HG03135 (cell line): ENCODE results near the gene ZDHHC16.
"Not testable (repeated sequence)": the region's sequence is repeated elsewhere in the genome, so short reads cannot be mapped to it uniquely, and the experiment has no call there.

Source experiments
- ATAC-seq: cut with Tn5 transposase; IDR thresholded peaks from one replicate; pipeline ENCODE4 v1.9.1; 2021; ENCODE audit warnings: mild to moderate bottlenecking, moderate library complexity; ENCODE audit not compliant: unreplicated experiment

The ZDHHC16 gene

DNA sequence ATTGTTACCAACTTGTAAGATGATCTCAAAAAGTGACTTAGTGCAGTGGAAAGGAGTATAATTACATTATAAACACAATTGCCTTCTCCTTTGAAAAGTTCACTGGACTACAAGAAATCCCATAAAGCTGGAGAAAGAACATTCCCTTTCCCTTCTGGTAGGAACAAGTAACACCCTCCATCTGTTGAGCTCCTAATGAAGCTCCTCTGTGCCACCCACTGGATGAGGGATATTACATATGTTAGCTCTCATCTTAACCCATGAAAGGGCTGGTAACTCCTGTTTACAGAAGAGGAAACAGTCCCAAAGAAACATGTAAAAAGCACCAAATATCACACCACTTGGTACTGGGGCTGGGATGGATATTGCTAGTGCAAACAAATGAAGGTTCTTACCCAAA lies 11.9 kb upstream of the ZDHHC16 start:
- ATAC-seq = no peak

DNA sequence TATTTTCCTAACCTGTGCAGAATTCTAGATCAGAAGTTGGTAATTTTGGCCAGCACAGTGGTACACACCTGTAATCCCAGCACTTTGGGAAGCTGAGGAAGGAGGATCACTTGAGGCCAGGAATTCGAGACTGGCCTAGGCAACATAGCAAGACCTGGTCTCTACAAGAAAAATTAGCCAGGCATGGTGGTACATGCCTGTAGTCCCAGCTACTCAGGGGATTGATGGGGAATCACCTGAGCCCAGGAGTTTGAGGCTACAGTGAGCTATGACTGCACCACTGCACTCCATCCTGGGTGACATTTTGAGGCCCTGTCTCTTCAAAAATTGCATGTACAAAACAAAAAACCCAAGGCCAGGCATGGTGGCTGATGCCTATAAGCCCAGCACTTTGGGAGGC lies 11.4 kb upstream of the ZDHHC16 start:
- no peak for ATAC-seq

DNA sequence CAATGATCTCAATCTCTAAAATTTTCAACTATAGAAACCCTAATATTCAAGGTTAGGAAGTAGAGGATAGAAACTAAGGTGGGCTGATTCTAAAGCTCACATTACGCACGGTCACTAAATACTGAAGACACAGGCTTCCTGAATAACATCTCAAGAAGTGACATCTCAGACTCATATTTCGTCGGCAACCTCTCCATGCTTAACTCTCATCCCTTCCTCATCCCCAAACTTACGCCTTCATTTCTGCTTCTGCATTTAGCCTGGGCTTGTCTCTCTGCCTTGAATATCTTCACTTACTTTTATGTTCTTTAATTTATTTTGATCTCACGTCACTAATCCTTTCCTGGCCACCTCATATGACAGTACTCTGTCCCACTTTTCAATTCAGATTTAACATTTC lies 10.8 kb upstream of the ZDHHC16 start:
- ATAC-seq = no peak

DNA sequence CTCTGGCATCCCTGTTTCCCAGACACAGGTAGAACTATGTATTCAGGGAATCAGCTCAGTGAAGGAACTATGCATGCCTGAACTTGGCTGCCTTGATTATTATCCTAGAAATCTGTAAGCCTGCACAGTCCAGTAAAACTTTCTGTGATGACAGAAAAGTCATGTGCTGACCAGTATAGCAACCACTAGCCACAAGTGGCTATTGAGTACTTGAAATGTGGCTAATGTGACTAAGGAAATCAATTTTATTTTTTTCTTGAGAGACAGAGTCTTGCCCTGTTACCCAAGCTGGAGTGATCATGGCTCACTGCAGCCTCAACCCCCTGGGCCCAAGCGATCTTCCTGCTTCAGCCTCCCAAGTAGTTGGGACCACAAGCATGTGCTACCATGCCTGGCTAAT lies 3.7 kb upstream of the ZDHHC16 start:
- ATAC-seq = no peak

DNA sequence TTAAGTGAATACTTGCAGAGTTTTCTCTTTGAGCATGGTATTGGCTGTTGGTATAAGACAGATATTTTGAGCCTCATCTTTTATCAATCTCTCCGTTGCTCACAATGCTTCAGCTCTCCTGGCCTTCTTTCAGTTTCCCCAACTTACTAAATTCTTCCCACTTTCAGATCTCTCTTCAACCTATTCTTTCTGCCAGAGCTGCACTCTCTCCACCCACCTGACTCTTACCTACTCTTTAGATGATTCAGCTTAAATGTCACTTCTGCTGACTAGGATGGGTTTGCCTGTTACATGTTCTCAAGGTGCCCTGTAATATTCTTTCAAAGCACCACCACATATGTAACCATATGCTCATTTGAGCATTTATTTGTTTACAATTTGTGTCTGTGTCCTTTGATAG lies 1.8 kb upstream of the ZDHHC16 start:
- ATAC-seq = no peak

DNA sequence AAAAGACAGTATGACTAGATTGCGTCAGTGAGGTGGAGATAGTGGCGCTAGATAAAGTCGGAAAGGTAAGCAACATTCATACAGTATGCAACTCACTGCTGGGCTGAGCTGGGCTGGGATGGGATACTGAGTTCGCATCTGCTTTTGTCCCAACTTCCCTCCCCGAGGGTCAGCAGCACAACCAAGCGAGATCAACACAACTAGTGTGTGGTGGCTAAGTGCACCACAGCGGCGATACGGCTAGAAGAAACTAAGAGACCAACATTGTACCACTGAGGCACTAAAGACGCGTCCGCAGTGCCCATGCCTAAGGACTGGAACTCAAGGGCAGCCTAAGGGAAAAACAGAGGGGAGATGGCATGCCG lies 636 bp upstream of the ZDHHC16 start:
- no peak for ATAC-seq

DNA sequence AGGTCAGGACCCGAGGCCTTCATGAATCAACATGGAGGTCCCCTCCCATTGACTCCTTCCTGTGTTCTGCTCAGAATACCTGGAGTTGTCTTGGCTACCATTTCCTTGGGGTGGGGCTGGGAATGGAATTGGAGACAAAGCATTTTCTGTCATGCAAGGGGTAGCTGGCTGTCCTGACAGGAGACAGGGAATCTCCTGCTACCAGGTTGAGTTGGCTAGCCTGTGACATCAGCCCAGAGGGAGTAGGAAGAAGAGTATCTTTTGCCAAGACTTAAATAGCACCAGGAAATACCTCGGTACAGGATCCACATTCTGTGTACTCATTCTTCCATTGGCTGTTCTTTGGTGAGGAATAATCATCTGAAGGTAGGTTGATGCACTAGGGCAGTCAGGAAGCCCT lies 4.9 kb downstream of the ZDHHC16 start:
- no peak for ATAC-seq

DNA sequence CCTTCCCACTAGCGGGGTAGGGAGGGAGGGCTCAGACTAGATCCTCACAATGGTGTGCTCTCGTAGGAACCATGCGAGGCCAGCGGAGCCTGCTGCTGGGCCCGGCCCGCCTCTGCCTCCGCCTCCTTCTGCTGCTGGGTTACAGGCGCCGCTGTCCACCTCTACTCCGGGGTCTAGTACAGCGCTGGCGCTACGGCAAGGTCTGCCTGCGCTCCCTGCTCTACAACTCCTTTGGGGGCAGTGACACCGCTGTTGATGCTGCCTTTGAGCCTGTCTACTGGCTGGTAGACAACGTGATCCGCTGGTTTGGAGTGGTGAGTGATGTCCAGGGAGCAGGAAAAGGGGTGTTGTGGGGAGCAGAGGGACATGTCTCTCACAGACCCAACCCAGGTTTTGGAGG lies 5.6 kb downstream of the ZDHHC16 start:
- no peak for ATAC-seq

DNA sequence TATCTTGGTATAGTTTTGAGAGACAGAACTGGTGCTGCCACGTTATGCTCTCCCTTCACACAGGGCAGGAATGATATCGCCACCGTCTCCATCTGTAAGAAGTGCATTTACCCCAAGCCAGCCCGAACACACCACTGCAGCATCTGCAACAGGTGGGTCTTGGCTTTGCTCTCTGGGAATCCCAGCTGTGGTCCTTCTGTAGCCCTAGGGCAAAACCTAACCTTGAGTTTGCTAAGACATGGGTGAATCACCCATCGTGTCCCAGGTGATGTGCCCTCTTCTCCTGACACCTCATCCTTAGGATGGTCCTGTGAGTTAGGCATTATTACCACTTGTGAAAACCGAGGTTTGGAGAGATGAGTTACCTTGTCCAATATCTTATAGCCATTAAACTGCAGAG lies 6.4 kb downstream of the ZDHHC16 start:
- no peak for ATAC-seq

DNA sequence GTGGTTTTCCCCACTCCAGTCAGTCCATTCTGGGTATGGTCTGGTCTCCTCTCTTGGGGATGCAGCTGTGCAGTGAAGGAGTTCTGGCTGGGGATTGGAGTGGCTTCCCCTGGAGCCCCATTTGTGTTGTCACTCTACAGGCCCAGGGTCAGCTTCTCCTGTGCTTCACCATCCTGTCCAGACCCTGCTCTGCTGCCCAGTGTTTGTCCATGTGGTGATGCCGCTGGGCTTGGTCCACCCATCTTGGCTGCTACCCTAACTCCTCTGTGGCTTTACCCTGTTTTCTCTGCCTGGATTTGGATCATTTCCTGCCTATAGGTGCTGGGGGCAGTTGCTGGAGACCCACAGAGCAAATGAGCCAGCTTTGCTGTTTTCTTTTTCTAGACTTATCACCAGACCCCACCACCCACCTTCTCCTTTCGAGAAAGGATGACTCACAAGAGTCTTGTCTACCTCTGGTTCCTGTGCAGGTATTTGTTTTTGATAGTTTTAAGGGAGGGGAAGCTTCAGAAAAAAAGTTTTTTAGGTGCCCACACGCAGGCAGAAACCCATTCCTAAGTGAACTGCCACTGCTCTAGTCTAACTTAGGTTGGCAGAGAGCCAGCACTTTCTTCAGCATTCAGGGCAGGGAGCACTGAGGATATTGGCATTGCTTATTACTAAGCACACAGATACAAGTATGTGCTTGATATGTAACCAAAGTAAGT lies 8.5 kb downstream of the ZDHHC16 start:
- ATAC-seq = no peak

DNA sequence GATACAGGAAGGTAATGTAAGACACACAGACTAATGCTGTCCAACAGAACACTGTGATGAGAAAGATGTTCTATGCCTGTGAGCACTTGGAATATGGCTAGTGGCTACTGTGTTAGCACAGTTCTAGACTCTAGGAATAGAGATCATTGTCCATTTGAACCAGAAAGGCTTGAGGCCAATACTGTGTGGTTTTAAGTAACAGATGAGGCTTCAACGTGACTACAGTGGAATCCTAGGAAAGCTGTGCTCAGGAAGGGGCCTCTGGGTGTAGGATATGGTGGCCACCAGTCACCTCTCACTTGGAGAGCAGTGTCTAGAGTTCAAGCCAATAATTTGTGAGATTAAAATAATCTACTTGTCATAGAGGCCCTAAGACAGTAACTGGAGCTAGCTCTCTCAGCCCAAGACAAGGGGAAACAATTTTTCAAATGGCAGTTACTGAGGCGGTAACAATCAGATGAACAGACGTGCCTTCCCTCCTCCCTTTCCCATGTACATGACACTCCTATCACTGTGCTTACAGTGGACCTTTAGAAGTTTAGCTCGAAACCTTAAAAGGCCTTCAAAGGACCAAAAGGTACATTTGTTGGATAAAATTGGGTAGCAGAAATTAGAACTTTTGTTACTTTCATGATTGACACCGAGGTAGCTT lies 10.2 kb downstream of the ZDHHC16 start:
- ATAC-seq = no peak

DNA sequence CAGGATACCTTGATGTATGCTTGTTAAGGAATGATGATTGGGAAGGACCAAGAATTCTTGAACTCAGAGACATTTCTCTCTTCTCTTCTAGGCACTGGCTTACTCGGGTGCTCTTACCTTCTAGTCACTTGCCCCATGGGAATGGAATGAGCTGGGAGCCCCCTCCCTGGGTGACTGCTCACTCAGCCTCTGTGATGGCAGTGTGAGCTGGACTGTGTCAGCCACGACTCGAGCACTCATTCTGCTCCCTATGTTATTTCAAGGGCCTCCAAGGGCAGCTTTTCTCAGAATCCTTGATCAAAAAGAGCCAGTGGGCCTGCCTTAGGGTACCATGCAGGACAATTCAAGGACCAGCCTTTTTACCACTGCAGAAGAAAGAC lies 10.7 kb downstream of the ZDHHC16 start:
- ATAC-seq = no peak

DNA sequence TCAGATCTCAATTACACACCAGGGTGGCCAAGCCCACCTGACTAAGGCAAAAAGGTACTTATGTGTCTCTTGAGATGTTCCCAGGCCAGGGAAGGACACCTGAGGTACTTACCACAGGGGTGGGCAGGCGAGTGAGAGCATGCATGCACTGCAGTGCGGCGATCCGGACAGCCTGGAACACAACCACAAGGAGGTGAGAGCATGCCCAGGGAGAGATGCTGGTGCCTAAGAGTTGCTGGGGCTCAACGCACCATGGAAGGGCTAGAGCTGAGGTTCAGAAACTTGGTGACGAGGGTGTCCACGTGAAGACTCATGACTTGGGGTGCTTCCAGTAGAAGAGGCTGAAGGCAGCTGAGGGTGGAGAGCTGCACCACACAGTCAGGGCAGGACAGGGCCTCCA lies 13.1 kb downstream of the ZDHHC16 start:
- no peak for ATAC-seq

DNA sequence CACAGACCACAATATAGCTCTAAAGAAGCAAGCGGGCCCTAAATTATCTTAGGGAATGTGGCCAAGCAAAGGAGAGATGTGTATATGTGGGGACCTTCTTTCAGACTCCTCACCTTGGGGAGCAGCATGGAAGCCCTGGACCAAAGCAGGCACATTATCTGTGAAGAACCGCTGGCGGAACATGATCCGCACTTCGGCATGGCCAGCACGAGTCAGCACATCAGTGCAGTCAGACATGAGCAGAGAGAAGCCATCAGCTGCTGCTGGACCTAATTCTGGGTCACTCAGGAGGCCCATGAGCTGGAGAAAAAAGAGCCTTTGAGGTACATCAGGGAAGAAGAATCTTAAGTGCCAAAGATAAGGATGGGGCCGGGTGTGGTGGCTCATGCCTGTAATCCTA lies 14.0 kb downstream of the ZDHHC16 start:
- no peak for ATAC-seq

DNA sequence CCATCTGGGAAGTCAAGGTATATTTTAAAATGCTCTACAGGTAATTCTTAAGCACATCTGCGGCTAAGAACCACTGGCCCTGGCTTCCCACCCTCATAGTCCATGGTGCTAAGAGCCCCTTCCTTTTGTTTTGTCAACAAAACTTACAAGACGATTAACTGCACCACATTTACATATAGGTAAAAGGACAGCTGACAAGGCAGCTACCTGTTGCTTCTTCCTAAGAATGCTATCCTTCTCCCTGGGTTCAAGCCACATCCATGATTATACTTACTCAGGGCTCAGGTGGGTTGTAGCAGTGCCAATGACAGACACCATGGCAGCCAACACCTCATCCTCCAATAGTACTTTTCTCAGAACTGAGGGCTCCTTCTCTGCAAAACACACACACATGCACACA lies 16.3 kb downstream of the ZDHHC16 start:
- no peak for ATAC-seq

DNA sequence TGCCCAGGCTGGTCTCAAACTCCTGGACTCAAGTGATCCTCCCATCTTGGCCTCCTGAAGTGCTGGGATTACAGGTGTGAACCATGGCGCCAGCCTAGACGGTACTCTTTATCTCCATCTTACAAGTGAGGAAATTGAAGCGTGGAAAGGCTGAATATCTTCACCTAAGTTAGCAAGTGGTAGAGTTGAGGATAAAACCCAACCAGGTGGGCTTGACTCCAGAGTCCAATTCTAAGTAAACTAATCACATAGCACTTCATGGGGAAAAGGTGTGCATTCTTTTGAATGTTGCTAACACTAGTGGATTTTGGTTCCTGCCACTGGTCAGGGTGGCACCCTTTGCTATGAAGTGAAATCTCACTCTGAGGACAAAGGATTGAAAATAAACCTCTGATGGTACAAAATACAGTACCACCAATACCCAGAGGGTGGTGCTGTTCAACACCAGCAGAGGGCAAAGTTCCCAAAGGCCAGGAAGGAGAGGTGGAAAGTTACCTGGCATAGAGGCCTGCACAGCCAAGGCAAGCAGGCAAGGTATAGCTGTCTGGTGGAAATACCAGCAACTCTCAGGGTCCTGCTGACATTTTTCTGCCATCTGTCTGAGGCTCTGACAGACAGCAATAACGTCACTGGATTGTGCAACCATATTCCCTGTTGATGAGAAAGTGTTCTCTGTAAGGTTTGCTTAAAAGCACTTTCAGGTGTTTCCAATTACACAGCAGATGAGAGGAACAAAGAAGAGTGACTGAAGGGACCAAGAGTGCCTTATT lies 17.6 kb downstream of the ZDHHC16 start:
- no peak for ATAC-seq

DNA sequence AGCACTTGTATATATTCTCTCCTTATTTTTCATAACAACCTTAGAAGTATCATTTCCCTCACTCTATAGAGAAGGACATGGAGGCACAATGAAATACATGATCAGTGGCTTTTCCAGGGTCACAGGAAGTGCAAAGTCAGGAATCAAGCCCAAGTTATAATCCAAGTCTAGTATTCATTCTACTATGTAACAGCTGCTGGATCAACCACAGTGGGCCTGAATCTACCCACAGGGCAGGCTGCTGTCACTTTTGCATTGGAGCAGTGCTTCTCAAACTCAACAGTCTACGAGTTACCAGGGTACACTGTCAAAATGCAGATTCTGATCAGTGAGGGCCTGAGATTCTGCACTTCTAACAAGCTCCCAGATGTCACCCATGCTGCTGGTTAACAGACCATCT lies 18.3 kb downstream of the ZDHHC16 start:
- no peak for ATAC-seq

DNA sequence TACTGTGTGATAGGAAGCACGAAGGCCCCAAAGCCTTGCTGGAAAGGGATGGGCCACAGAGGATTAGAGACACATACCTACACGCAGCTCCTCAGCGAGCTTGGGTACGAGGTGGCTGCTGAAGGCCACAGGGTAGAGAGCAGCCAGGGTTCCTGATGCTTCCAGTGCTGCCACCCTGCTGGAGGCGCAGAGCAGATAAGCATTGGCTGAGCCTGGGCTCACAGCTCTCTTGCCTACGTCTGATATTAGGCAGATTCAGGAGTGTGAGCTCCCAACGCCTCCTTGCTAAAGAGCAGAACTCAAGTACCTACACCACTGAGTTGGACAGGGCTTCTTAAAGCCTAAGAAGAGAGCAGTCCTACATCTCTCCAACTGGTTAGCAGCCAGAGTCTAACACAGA lies 20.0 kb downstream of the ZDHHC16 start:
- ATAC-seq = no peak

DNA sequence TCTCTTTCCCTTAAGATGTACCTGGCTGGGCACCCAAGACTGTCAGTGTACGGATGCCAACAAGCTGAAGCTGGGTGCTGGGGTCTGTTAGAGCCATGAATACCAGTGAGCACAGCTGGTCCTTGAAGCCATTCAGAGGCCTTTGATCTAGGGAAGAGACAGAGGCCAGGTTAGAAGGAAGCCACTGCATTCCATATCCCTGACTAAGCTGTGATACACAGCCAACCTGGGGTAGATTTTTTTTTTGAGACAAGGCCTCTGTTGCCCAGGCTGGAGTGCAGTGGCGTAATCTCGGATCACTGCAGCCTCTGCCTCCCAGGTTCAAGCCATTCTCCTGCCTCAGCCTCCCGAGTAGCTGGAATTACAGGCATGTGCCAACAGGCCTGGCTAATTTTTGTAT lies 20.8 kb downstream of the ZDHHC16 start:
- ATAC-seq = no peak

DNA sequence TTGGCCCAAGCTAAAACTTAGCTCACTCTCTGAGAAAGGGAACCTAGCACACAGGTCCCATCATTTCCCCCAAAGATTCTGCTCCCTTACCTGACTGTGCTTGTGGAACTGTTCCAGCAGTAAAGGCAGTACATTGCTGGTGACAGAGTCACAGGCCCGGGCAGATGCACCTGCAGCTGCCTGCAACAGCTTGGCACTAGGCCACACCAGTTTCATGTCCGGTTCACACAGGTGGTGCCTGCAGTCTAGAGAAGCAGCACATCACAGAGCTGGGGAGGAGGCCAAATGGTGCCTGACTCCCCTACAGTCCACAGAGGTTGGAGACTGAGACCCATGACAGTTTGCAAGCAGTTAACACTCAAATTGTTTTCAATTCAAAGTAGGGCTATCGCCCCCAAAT lies 22.2 kb downstream of the ZDHHC16 start:
- no peak for ATAC-seq

DNA sequence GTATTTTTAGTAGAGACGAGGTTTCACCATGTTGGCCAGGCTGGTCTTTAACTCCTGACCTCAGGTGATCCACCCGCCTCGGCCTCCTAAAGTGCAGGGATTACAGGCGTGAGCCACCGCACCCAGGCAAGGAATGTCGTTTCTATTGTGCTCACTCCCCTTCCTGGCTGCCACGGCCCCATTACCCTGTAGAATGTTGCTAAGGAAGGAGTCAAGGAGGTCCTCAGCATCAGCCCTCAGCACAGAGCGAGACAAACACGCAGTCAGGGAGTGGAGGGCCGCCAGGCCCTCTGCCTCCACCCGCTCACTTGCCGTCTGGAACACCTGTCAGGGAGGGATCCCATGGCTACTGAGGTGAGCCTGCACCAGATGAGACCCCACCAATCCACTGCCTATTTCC lies 22.8 kb downstream of the ZDHHC16 start:
- ATAC-seq = not testable (repeated sequence)

DNA sequence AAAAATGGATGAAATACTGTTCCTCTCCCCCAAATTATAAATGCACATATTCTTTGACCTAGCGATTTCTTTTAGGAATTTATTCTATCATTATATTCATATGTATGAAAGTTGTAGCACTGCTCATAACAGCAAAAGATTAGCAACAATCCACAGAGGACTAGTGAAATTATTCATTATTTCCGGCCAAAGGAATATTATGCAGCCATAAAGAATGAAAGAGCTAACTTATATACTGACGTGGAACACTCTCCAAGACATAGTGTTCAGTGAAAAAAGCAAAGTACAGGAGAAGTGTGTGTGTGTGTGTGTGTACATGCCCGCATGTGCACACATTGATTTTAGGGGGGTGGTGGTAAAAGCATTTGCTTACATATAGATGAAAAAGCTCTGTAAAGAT lies 28.9 kb downstream of the ZDHHC16 start:
- no peak for ATAC-seq
